H1 (cell line): ENCODE results near the gene GLRA2. TPM values are rescaled to one million over a fixed set of nuclear protein-coding genes. Genes with fewer than 3 reads are reported as not detected.

Experiments used
- BCL11A ChIP-seq, 2 experiments: IDR thresholded peaks; one replicate each; pipeline ENCODE4 v1.6.1; 2011; ENCODE audit warnings: low read depth in 2 of 2, low read length in 2 of 2, mild to moderate bottlenecking in 2 of 2
- CHD1 ChIP-seq: IDR thresholded peaks from 2 replicates; pipeline ENCODE4 v1.6.1; 2012; ENCODE audit warnings: low read depth, low read length, improper control_type of control experiment
- EP300 ChIP-seq, 2 experiments: IDR thresholded peaks; 1 replicate in 1 of 2; 2 replicates in 1 of 2; pipeline ENCODE4 v1.6.1; 2011 to 2012; ENCODE audit warnings: low read depth in 2 of 2, low read length in 2 of 2, mild to moderate bottlenecking in 2 of 2, borderline replicate concordance in 1 of 2, inconsistent platforms in 1 of 2, moderate library complexity in 1 of 2
- SP2 ChIP-seq: IDR thresholded peaks from 2 replicates; pipeline ENCODE4 v1.6.1; 2012; ENCODE audit warnings: mild to moderate bottlenecking, low read length, inconsistent platforms
- polyA plus RNA-seq, 7 experiments: library from polyadenylated mRNA; depleted of rRNA in 3 of 7; stranded (reverse) in 5 of 7; unstranded in 2 of 7; fragments of >200 nt in 5 of 7; fragments of 200-250 nt in 2 of 7; gene quantifications; 1 replicate in 5 of 7; 2 replicates in 1 of 7; 4 replicates in 1 of 7; pipeline versions ENCODE4 v1.2.1 to v1.2.3, GENCODE V29; 2011 to 2013; ENCODE audit warnings: missing spikeins in 2 of 7, mixed read lengths in 2 of 7
- total RNA-seq: library from RNA; stranded (reverse); fragmentation: NEBNext Ultra II Directional; extraction: Animal tissue kit (Norgen Biotek cat#: 25700); gene quantifications from 2 replicates; pipeline ENCODE4 v1.2.1, GENCODE V29; 2021
- TF ChIP-seq, protein P1 (sequence below), 3 experiments: IDR thresholded peaks; 1 replicate in 2 of 3; 2 replicates in 1 of 3; pipeline versions ENCODE4 v1.5.1 to v1.6.1; 2011; ENCODE audit warnings: low read length in 3 of 3, mild to moderate bottlenecking in 3 of 3, inconsistent platforms in 2 of 3, low read depth in 1 of 3, moderate library complexity in 1 of 3; ENCODE audit not compliant: insufficient read depth in 1 of 3; ENCODE audit errors: control extremely low read depth in 1 of 3

Gene GLRA2
- total and polyA plus RNA-seq, 2 of the 8 experiments (the other 6 are each of a cell fraction or from before 2014, with no cell fraction given), result not detected

DNA sequence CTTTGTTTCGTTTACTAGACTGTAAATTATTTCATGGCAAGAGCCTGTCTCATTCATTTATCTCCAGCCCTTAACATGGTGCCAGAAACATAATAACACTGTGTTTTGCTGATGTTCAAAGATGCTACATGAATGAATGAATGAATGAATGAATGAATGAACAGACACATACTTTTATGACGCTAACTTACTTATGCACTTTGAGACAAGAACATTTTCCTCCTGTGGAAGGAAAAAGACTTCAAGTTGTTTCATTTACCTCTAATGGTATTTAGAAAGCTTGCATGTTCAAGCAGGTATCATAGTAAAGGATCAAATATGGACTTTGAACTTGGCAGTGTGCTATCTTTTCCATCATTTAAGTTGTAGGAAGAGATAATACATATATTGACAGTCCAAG is 131.6 kb downstream of the GLRA2 start (continued):
- TF ChIP-seq, protein P1, sequence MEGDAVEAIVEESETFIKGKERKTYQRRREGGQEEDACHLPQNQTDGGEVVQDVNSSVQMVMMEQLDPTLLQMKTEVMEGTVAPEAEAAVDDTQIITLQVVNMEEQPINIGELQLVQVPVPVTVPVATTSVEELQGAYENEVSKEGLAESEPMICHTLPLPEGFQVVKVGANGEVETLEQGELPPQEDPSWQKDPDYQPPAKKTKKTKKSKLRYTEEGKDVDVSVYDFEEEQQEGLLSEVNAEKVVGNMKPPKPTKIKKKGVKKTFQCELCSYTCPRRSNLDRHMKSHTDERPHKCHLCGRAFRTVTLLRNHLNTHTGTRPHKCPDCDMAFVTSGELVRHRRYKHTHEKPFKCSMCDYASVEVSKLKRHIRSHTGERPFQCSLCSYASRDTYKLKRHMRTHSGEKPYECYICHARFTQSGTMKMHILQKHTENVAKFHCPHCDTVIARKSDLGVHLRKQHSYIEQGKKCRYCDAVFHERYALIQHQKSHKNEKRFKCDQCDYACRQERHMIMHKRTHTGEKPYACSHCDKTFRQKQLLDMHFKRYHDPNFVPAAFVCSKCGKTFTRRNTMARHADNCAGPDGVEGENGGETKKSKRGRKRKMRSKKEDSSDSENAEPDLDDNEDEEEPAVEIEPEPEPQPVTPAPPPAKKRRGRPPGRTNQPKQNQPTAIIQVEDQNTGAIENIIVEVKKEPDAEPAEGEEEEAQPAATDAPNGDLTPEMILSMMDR (IDR thresholded peaks at IDR 0.05; ENCODE audit: control extremely low read depth in 1 of 3, insufficient read depth in 1 of 3, low read depth in 1 of 3, low read length in 3 of 3), result no peak
- TF ChIP-seq SP2 (no peak), BCL11A (IDR thresholded peaks at IDR 0.05; ENCODE audit: low read depth in 2 of 2, low read length in 2 of 2) (no peak), CHD1 (no peak), EP300 (IDR thresholded peaks at IDR 0.05; ENCODE audit: borderline replicate concordance in 1 of 2, low read depth in 2 of 2, low read length in 2 of 2) (no peak)
